ENCODE results near the gene DNAJC9. TPM values are rescaled to one million over a fixed set of nuclear protein-coding genes. Genes with fewer than 3 reads are reported as not detected.

DNAJC9 gene
- total RNA-seq, 1 experiment from 2014 or later, result 45.6 TPM

DNA sequence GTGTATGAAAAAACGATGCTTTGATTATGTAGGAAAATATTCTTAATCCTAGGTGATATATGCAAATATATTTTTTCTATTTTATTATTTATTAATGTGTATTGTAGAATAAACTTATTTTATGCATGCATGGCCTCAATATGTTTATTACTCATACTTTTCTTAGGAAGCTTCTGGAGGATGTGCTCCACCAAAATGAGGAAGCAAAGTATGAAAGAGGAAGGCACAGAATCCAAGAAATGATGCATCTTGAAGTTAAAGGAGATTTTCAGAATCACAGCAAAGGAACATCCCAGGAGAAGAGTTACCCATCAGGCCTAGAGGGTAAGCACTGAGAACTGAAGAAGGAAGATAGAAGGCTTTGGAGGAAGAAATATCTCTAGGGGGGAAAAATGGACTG lies 40.4 kb upstream of the DNAJC9 start:
- Histone ChIP-seq H3K4me2 (no peak overlapping the region), H3K9me2 (ENCODE audit: insufficient read depth) (no peaks in the 10 kb centered on the region), H3F3A (ENCODE audit: insufficient read depth, low read depth) (no peaks in the 10 kb centered on the region), H3K4me1 (replicated peaks; ENCODE audit: insufficient read depth) (no peaks in the 10 kb centered on the region), H3K9me3 (ENCODE audit: insufficient read depth, low read depth) (no peaks in the 10 kb centered on the region), H3K79me2 (ENCODE audit: low read depth) (no peaks in the 10 kb centered on the region), H2AFZ (no peak overlapping the region), H3K36me3 (ENCODE audit: low read depth) (no peaks in the 10 kb centered on the region), H3K27ac (no peak overlapping the region), H3K4me3 (no peak overlapping the region), H4K20me1 (ENCODE audit: insufficient read depth) (no peaks in the 10 kb centered on the region), H3K27me3 (ENCODE audit: insufficient read depth, low read depth) (no peaks in the 10 kb centered on the region)
- DNase-seq, result no peak
- CTCF ChIA-PET, result no interaction called here
- intact Hi-C loops (cut with micrococcal nuclease; ENCODE audit: unreplicated experiment), result no loop called here
- no peak for TF ChIP-seq EZH2 (IDR thresholded peaks at IDR 0.05; ENCODE audit: low read depth)
- TF ChIP-seq, protein P1, sequence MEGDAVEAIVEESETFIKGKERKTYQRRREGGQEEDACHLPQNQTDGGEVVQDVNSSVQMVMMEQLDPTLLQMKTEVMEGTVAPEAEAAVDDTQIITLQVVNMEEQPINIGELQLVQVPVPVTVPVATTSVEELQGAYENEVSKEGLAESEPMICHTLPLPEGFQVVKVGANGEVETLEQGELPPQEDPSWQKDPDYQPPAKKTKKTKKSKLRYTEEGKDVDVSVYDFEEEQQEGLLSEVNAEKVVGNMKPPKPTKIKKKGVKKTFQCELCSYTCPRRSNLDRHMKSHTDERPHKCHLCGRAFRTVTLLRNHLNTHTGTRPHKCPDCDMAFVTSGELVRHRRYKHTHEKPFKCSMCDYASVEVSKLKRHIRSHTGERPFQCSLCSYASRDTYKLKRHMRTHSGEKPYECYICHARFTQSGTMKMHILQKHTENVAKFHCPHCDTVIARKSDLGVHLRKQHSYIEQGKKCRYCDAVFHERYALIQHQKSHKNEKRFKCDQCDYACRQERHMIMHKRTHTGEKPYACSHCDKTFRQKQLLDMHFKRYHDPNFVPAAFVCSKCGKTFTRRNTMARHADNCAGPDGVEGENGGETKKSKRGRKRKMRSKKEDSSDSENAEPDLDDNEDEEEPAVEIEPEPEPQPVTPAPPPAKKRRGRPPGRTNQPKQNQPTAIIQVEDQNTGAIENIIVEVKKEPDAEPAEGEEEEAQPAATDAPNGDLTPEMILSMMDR (conservative IDR thresholded peaks at IDR 0.05), result no peak
- no TSS peak for BruUV-seq (replicated peaks)
- POLR2A ChIA-PET (ENCODE audit: unreplicated experiment), result no interaction called here

DNA sequence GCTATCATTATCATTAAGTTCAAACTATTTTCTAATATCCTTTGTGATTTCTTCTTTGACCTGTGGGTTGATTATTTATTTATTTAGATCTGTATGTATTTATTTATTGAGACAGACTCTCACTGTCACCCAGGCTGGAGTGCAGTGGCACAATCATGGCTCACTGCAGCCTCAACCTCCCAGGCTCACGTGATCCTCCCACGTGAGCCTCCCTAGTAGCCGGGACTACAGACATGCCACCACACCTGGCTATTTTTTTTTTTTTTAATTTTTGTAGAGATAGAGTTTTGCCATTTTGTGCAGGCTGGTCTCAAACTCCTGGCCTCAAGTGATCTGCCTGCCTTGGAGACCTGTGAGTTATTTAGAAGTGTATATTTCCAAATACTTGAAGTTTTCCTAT lies 34.0 kb upstream of the DNAJC9 start:
- no peak for TF ChIP-seq EZH2 (IDR thresholded peaks at IDR 0.05; ENCODE audit: low read depth)
- Histone ChIP-seq H3K9me3 (ENCODE audit: insufficient read depth, low read depth) (no peaks in the 10 kb centered on the region), H3K27me3 (ENCODE audit: insufficient read depth, low read depth) (no peaks in the 10 kb centered on the region), H3K27ac (no peak overlapping the region), H3K4me1 (replicated peaks; ENCODE audit: insufficient read depth) (no peaks in the 10 kb centered on the region), H3K9me2 (ENCODE audit: insufficient read depth) (no peaks in the 10 kb centered on the region; the same call in 1 of the 2 replicates), H2AFZ (no peak overlapping the region), H3F3A (ENCODE audit: insufficient read depth, low read depth) (no peaks in the 10 kb centered on the region), H3K4me2 (no peak overlapping the region), H3K36me3 (ENCODE audit: low read depth) (no peaks in the 10 kb centered on the region), H3K79me2 (ENCODE audit: low read depth) (no peaks in the 10 kb centered on the region), H3K4me3 (no peak overlapping the region), H4K20me1 (ENCODE audit: insufficient read depth) (no peaks in the 10 kb centered on the region)
- no peak for DNase-seq
- BruUV-seq (replicated peaks), result no TSS peak
- ChIA-PET POLR2A (ENCODE audit: unreplicated experiment) (no interaction called here), CTCF (no interaction called here)
- intact Hi-C loops (cut with micrococcal nuclease; ENCODE audit: unreplicated experiment), result no loop called here

DNA sequence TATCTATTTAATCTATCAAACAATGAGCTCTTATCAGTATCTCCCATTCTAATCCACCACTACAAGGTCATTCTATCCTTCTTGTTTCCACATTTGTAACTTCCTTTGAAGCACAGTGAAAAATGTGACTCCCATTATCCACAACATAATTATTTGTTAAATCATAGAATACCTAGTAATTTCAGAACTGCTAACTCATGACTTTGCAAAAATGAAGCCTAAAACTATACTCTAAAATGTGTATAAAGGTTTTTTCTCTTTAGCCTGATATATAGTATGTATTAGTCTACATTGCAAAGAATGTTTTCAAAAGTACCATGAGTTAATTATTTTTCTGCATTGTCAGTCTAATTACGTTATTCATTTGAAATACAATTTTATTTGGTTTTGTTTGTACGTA lies 17.4 kb upstream of the DNAJC9 start:
- no peak overlapping the region for H3K4me2 ChIP-seq
- H3F3A ChIP-seq (ENCODE audit: insufficient read depth, low read depth), result peaks cover 6% of the 10 kb centered on the region
- H3K4me3 ChIP-seq, result no peak overlapping the region
- TF ChIP-seq, protein P1 (conservative IDR thresholded peaks at IDR 0.05), result no peak
- TF ChIP-seq EZH2 (IDR thresholded peaks at IDR 0.05; ENCODE audit: low read depth), result no peak
- CTCF ChIA-PET, result interaction anchor here (0.5 to 1.4 kb wide), 5 partner anchors 11 to 940 kb away, joined by 3 to 8 read pairs (median 6); partner anchors contain the start of gene MRPS16
- no peak overlapping the region for H3K27ac ChIP-seq
- peaks cover 7% of the 10 kb centered on the region for H3K9me3 ChIP-seq (ENCODE audit: insufficient read depth, low read depth)
- H3K9me2 ChIP-seq (ENCODE audit: insufficient read depth), result no peaks in the 10 kb centered on the region
- H3K36me3 ChIP-seq (ENCODE audit: low read depth), result no peaks in the 10 kb centered on the region
- peaks cover 20% of the 10 kb centered on the region for H3K4me1 ChIP-seq (replicated peaks; ENCODE audit: insufficient read depth)
- H4K20me1 ChIP-seq (ENCODE audit: insufficient read depth), result no peaks in the 10 kb centered on the region
- DNase-seq, result no peak
- no TSS peak for BruUV-seq (replicated peaks)
- intact Hi-C loops (cut with micrococcal nuclease; ENCODE audit: unreplicated experiment), result no loop called here
- no peaks in the 10 kb centered on the region for H3K79me2 ChIP-seq (ENCODE audit: low read depth)
- no peaks in the 10 kb centered on the region for H3K27me3 ChIP-seq (ENCODE audit: insufficient read depth, low read depth)
- POLR2A ChIA-PET (ENCODE audit: unreplicated experiment), result interaction anchor here (0.7 to 0.9 kb wide), 4 partner anchors 18 to 322 kb away, joined by 4 to 7 read pairs (median 6); no protein-coding TSS in a partner anchor
- no peak overlapping the region for H2AFZ ChIP-seq

All from PC-9 (cell line).